ENCODE data around the gene FYN.

Gene FYN

GRCh38 chr6:111771629-111772028 lies 101.6 kb downstream of the FYN start:
- H3K9me3 Mint-ChIP-seq, result peaks cover 4% of the 10 kb centered on the region
- no peak overlapping the region for H3K27ac Mint-ChIP-seq
- H3K4me3 Mint-ChIP-seq, result no peak overlapping the region
- CTCF ChIA-PET, result no interaction called here
- H3K4me1 Mint-ChIP-seq, result peaks cover 77% of the 10 kb centered on the region
- H3K27me3 Mint-ChIP-seq, result no peaks in the 10 kb centered on the region
- no peak for DNase-seq
- H3K36me3 Mint-ChIP-seq, result peaks cover 45% of the 10 kb centered on the region

GRCh38 chr6:111771094-111771432 lies 102.2 kb downstream of the FYN start:
- no peak overlapping the region for H3K4me3 Mint-ChIP-seq

GRCh38 chr6:111770263-111771093 lies 102.8 kb downstream of the FYN start:
- Mint-ChIP-seq H3K4me3 (no peak overlapping the region), H3K27me3 (no peaks in the 10 kb centered on the region), H3K36me3 (peaks cover 52% of the 10 kb centered on the region), H3K27ac (no peak overlapping the region), H3K4me1 (peaks cover 85% of the 10 kb centered on the region), H3K9me3 (peaks cover 4% of the 10 kb centered on the region)
- CTCF ChIA-PET, result interaction anchor here (1.0 to 1.4 kb wide), 4 partner anchors 14 to 271 kb away, joined by 3 to 4 read pairs (median 3); no protein-coding TSS in a partner anchor
- no peak for DNase-seq

More at GRCh38 chr6:111771094-111771432, 102.2 kb downstream of the FYN start:
- peaks cover 81% of the 10 kb centered on the region for H3K4me1 Mint-ChIP-seq
- H3K9me3 Mint-ChIP-seq, result peaks cover 4% of the 10 kb centered on the region
- H3K27ac Mint-ChIP-seq, result no peak overlapping the region
- DNase-seq, result no peak
- CTCF ChIA-PET, result interaction anchor here (1.1 to 1.4 kb wide), 2 partner anchors 49 to 271 kb away, joined by 3 read pairs; no protein-coding TSS in a partner anchor
- no peaks in the 10 kb centered on the region for H3K27me3 Mint-ChIP-seq
- H3K36me3 Mint-ChIP-seq, result peaks cover 49% of the 10 kb centered on the region

GRCh38 chr6:111769365-111770152 lies 103.7 kb downstream of the FYN start:
- Mint-ChIP-seq H3K4me1 (peaks cover 87% of the 10 kb centered on the region), H3K27ac (no peak overlapping the region), H3K36me3 (peaks cover 59% of the 10 kb centered on the region), H3K4me3 (no peak overlapping the region), H3K9me3 (peaks cover 4% of the 10 kb centered on the region), H3K27me3 (no peaks in the 10 kb centered on the region)
- DNase-seq, result no peak
- CTCF ChIA-PET, result interaction anchor here (1.0 to 1.4 kb wide), 3 partner anchors 15 to 48 kb away, joined by 3 to 4 read pairs (median 3); no protein-coding TSS in a partner anchor

GRCh38 chr6:111768431-111768770 lies 104.9 kb downstream of the FYN start:
- H3K36me3 Mint-ChIP-seq, result peaks cover 67% of the 10 kb centered on the region
- peak overlapping the region; percentile 87 for H3K27ac Mint-ChIP-seq
- CTCF ChIA-PET, result interaction anchor here (0.6 kb wide), 1 partner anchor 239 kb away, joined by 3 read pairs; no protein-coding TSS in a partner anchor
- peaks cover 87% of the 10 kb centered on the region for H3K4me1 Mint-ChIP-seq
- H3K4me3 Mint-ChIP-seq, result no peak overlapping the region
- no peak for DNase-seq
- peaks cover 4% of the 10 kb centered on the region for H3K9me3 Mint-ChIP-seq
- H3K27me3 Mint-ChIP-seq, result no peaks in the 10 kb centered on the region

- Mint-ChIP-seq H3K36me3 (peaks cover 69% of the 10 kb centered on the region), H3K27ac (peak overlapping the region; percentile 87), H3K4me3 (peak overlapping the region; percentile 9), H3K9me3 (peaks cover 4% of the 10 kb centered on the region), H3K27me3 (no peaks in the 10 kb centered on the region), H3K4me1 (peaks cover 91% of the 10 kb centered on the region)
- peak; percentile 34 for DNase-seq
- CTCF ChIA-PET, result interaction anchor here (0.6 to 0.7 kb wide), 2 partner anchors 229 to 239 kb away, joined by 3 read pairs; no protein-coding TSS in a partner anchor
Measured at GRCh38 chr6:111767752-111768430, 105.4 kb downstream of the FYN start.

GRCh38 chr6:111766201-111766857 lies 106.9 kb downstream of the FYN start:
- Mint-ChIP-seq H3K4me1 (peaks cover 96% of the 10 kb centered on the region), H3K27ac (peak overlapping the region; percentile 87), H3K9me3 (peaks cover 4% of the 10 kb centered on the region), H3K4me3 (no peak overlapping the region), H3K36me3 (peaks cover 70% of the 10 kb centered on the region), H3K27me3 (no peaks in the 10 kb centered on the region)
- CTCF ChIA-PET, result interaction anchor here (1.1 to 1.6 kb wide), 3 partner anchors 17 to 53 kb away, joined by 3 read pairs; no protein-coding TSS in a partner anchor
- no peak for DNase-seq

GRCh38 chr6:111765763-111766162 lies 107.5 kb downstream of the FYN start:
- CTCF ChIA-PET, result interaction anchor here (1.6 kb wide), 1 partner anchor 53 kb away, joined by 3 read pairs; no protein-coding TSS in a partner anchor
- no peaks in the 10 kb centered on the region for H3K27me3 Mint-ChIP-seq
- H3K36me3 Mint-ChIP-seq, result peaks cover 69% of the 10 kb centered on the region
- H3K27ac Mint-ChIP-seq, result peak overlapping the region; percentile 87
- peaks cover 96% of the 10 kb centered on the region for H3K4me1 Mint-ChIP-seq
- no peak for DNase-seq
- H3K4me3 Mint-ChIP-seq, result no peak overlapping the region
- peaks cover 4% of the 10 kb centered on the region for H3K9me3 Mint-ChIP-seq

- DNase-seq, result peak; percentile 34
- peaks cover 99% of the 10 kb centered on the region for H3K4me1 Mint-ChIP-seq
- H3K27ac Mint-ChIP-seq, result peak overlapping the region; percentile 87
- CTCF ChIA-PET, result interaction anchor here (0.7 to 1.8 kb wide), 10 partner anchors 11 to 264 kb away, joined by 3 to 5 read pairs (median 4); no protein-coding TSS in a partner anchor
- H3K9me3 Mint-ChIP-seq, result no peaks in the 10 kb centered on the region
- peaks cover 62% of the 10 kb centered on the region for H3K36me3 Mint-ChIP-seq
- H3K4me3 Mint-ChIP-seq, result peak overlapping the region; percentile 26
- H3K27me3 Mint-ChIP-seq, result no peaks in the 10 kb centered on the region
Measured at GRCh38 chr6:111764238-111765175, 108.7 kb downstream of the FYN start.

GRCh38 chr6:111763381-111763780 lies 109.9 kb downstream of the FYN start:
- no peaks in the 10 kb centered on the region for H3K9me3 Mint-ChIP-seq
- peaks cover 66% of the 10 kb centered on the region for H3K36me3 Mint-ChIP-seq
- no peaks in the 10 kb centered on the region for H3K27me3 Mint-ChIP-seq
- peaks cover 99% of the 10 kb centered on the region for H3K4me1 Mint-ChIP-seq
- no peak overlapping the region for H3K4me3 Mint-ChIP-seq
- CTCF ChIA-PET, result interaction anchor here (0.6 to 2.8 kb wide), 13 partner anchors 10 to 265 kb away, joined by 3 to 14 read pairs (median 4); no protein-coding TSS in a partner anchor
- DNase-seq, result no peak
- H3K27ac Mint-ChIP-seq, result peak overlapping the region; percentile 87

- DNase-seq, result peak; percentile 43
Measured at GRCh38 chr6:111761783-111762312, 111.4 kb downstream of the FYN start.

GRCh38 chr6:111761212-111761611 lies 112.0 kb downstream of the FYN start:
- Mint-ChIP-seq H3K27ac (peak overlapping the region; percentile 97), H3K27me3 (no peaks in the 10 kb centered on the region), H3K36me3 (peaks cover 64% of the 10 kb centered on the region), H3K4me1 (peaks cover 95% of the 10 kb centered on the region), H3K9me3 (no peaks in the 10 kb centered on the region), H3K4me3 (peak overlapping the region; percentile 16)
- CTCF ChIA-PET, result interaction anchor here (0.8 to 2.8 kb wide), 7 partner anchors 8 to 232 kb away, joined by 3 to 14 read pairs (median 6); no protein-coding TSS in a partner anchor
- DNase-seq, result no peak

More at GRCh38 chr6:111761783-111762312, 111.4 kb downstream of the FYN start:
- Mint-ChIP-seq H3K4me3 (peak overlapping the region; percentile 21), H3K4me1 (peaks cover 99% of the 10 kb centered on the region), H3K36me3 (peaks cover 69% of the 10 kb centered on the region), H3K27ac (peak overlapping the region; percentile 97), H3K9me3 (no peaks in the 10 kb centered on the region), H3K27me3 (no peaks in the 10 kb centered on the region)
- CTCF ChIA-PET, result interaction anchor here (0.8 to 2.8 kb wide), 9 partner anchors 9 to 236 kb away, joined by 3 to 14 read pairs (median 4); no protein-coding TSS in a partner anchor
